ENCODE data around the gene BNIP5. TPM values are rescaled to one million over a fixed set of nuclear protein-coding genes. Genes with fewer than 3 reads are reported as not detected.

The BNIP5 gene
- total RNA-seq, 2 donors from 2014 or later = not detected

- Histone ChIP-seq H3K4me3 (ENCODE audit: low read length) (no peak overlapping the region), H3K27me3 (ENCODE audit: control insufficient read depth, insufficient read depth, low read length, poor library complexity, severe bottlenecking) (no peaks in the 10 kb centered on the region), H3K4me1 (ENCODE audit: control insufficient read depth, insufficient read depth, low read length) (no peaks in the 10 kb centered on the region), H3K9ac (ENCODE audit: extremely low read depth, low read length, poor library complexity, severe bottlenecking) (no peak overlapping the region), H3K9me3 (ENCODE audit: control insufficient read depth, low read length) (no peaks in the 10 kb centered on the region), H3K27ac (ENCODE audit: low read depth, low read length) (no peak overlapping the region), H3K36me3 (ENCODE audit: control insufficient read depth, insufficient read depth, low read length) (no peaks in the 10 kb centered on the region)
- Mint-ChIP-seq H3K4me1 (peaks cover 10% of the 10 kb centered on the region), H3K27ac (no peak overlapping the region), H3K9me3 (no peaks in the 10 kb centered on the region), H3K27me3 (ENCODE audit: insufficient read depth) (peaks cover 12% of the 10 kb centered on the region), H3K4me3 (no peak overlapping the region), H3K36me3 (ENCODE audit: low read depth) (no peaks in the 10 kb centered on the region)
- no peak for TF ChIP-seq CTCF (conservative IDR thresholded peaks at IDR 0.05)
- 86 to 87% methylated on average over 9 to 13 of the region's 13 CpGs for WGBS, 2 experiments (ENCODE audit: insufficient coverage in 1 of 2, insufficient read length in 1 of 2)
- DNase-seq = no peak
Observed at GRCh38 chr6:36276581-36277536, 59.8 kb downstream of the BNIP5 start.

- no peaks in the 10 kb centered on the region for H3K36me3 ChIP-seq (ENCODE audit: control insufficient read depth, insufficient read depth, low read length)
- no peak overlapping the region for H3K9ac ChIP-seq (ENCODE audit: extremely low read depth, low read length, poor library complexity, severe bottlenecking)
- H3K9me3 ChIP-seq (ENCODE audit: control insufficient read depth, low read length) = no peaks in the 10 kb centered on the region
- Mint-ChIP-seq H3K36me3 (ENCODE audit: low read depth) (no peaks in the 10 kb centered on the region), H3K4me3 (no peak overlapping the region), H3K27me3 (ENCODE audit: insufficient read depth) (peaks cover 21% of the 10 kb centered on the region), H3K9me3 (no peaks in the 10 kb centered on the region), H3K4me1 (peaks cover 13% of the 10 kb centered on the region), H3K27ac (no peak overlapping the region)
- no peak for TF ChIP-seq CTCF (conservative IDR thresholded peaks at IDR 0.05)
- H3K27me3 ChIP-seq (ENCODE audit: control insufficient read depth, insufficient read depth, low read length, poor library complexity, severe bottlenecking) = no peaks in the 10 kb centered on the region
- H3K4me3 ChIP-seq (ENCODE audit: low read length) = no peak overlapping the region
- no peak for DNase-seq
- no peak overlapping the region for H3K27ac ChIP-seq (ENCODE audit: low read depth, low read length)
- no peaks in the 10 kb centered on the region for H3K4me1 ChIP-seq (ENCODE audit: control insufficient read depth, insufficient read depth, low read length)
- WGBS, 2 experiments (ENCODE audit: insufficient coverage in 1 of 2, insufficient read length in 1 of 2) = 88 to 92% methylated on average over 12 to 15 of the region's 15 CpGs
Observed at GRCh38 chr6:36273802-36274514, 62.7 kb downstream of the BNIP5 start.

GRCh38 chr6:36273067-36273466 is 63.6 kb downstream of the BNIP5 start:
- H3K27ac Mint-ChIP-seq = no peak overlapping the region
- DNase-seq = no peak
- Histone ChIP-seq H3K27ac (ENCODE audit: low read depth, low read length) (no peak overlapping the region), H3K9me3 (ENCODE audit: control insufficient read depth, low read length) (no peaks in the 10 kb centered on the region), H3K4me1 (ENCODE audit: control insufficient read depth, insufficient read depth, low read length) (no peaks in the 10 kb centered on the region), H3K4me3 (ENCODE audit: low read length) (no peak overlapping the region), H3K9ac (ENCODE audit: extremely low read depth, low read length, poor library complexity, severe bottlenecking) (no peak overlapping the region), H3K36me3 (ENCODE audit: control insufficient read depth, insufficient read depth, low read length) (no peaks in the 10 kb centered on the region), H3K27me3 (ENCODE audit: control insufficient read depth, insufficient read depth, low read length, poor library complexity, severe bottlenecking) (no peaks in the 10 kb centered on the region)
- H3K9me3 Mint-ChIP-seq = no peaks in the 10 kb centered on the region
- no peaks in the 10 kb centered on the region for H3K36me3 Mint-ChIP-seq (ENCODE audit: low read depth)
- H3K4me3 Mint-ChIP-seq = no peak overlapping the region
- peaks cover 24% of the 10 kb centered on the region for H3K27me3 Mint-ChIP-seq (ENCODE audit: insufficient read depth)
- TF ChIP-seq CTCF (conservative IDR thresholded peaks at IDR 0.05) = no peak
- H3K4me1 Mint-ChIP-seq = peaks cover 14% of the 10 kb centered on the region
- WGBS, 2 experiments (ENCODE audit: insufficient coverage in 1 of 2, insufficient read length in 1 of 2) = 99 to 100% methylated on average over 2 to 3 of the region's 5 CpGs

All from endodermal cell (in vitro differentiated cells).